ENCODE measurements around the gene PCDHA5.
"Not testable (repeated sequence)": the region's sequence is repeated elsewhere in the genome, so short reads cannot be mapped to it uniquely, and the experiment has no call there.

Gene PCDHA5

DNA sequence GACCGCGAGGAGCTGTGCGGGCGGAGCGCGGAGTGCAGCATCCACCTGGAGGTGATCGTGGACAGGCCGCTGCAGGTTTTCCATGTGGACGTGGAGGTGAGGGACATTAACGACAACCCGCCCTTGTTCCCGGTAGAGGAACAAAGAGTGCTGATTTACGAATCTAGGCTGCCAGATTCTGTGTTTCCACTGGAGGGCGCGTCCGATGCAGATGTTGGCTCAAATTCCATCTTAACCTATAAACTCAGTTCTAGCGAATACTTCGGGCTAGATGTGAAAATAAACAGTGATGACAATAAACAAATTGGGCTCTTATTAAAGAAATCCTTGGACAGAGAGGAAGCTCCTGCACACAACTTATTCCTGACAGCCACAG is 6.9 kb downstream of the PCDHA5 start:
- TF ChIP-seq, protein P1, sequence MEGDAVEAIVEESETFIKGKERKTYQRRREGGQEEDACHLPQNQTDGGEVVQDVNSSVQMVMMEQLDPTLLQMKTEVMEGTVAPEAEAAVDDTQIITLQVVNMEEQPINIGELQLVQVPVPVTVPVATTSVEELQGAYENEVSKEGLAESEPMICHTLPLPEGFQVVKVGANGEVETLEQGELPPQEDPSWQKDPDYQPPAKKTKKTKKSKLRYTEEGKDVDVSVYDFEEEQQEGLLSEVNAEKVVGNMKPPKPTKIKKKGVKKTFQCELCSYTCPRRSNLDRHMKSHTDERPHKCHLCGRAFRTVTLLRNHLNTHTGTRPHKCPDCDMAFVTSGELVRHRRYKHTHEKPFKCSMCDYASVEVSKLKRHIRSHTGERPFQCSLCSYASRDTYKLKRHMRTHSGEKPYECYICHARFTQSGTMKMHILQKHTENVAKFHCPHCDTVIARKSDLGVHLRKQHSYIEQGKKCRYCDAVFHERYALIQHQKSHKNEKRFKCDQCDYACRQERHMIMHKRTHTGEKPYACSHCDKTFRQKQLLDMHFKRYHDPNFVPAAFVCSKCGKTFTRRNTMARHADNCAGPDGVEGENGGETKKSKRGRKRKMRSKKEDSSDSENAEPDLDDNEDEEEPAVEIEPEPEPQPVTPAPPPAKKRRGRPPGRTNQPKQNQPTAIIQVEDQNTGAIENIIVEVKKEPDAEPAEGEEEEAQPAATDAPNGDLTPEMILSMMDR (IDR thresholded peaks at IDR 0.05): no peak
- no peak overlapping the region for H3K27ac ChIP-seq
- no peak for DNase-seq (ENCODE audit: low spot score)
- H3K4me3 ChIP-seq: peak overlapping the region; percentile 51

DNA sequence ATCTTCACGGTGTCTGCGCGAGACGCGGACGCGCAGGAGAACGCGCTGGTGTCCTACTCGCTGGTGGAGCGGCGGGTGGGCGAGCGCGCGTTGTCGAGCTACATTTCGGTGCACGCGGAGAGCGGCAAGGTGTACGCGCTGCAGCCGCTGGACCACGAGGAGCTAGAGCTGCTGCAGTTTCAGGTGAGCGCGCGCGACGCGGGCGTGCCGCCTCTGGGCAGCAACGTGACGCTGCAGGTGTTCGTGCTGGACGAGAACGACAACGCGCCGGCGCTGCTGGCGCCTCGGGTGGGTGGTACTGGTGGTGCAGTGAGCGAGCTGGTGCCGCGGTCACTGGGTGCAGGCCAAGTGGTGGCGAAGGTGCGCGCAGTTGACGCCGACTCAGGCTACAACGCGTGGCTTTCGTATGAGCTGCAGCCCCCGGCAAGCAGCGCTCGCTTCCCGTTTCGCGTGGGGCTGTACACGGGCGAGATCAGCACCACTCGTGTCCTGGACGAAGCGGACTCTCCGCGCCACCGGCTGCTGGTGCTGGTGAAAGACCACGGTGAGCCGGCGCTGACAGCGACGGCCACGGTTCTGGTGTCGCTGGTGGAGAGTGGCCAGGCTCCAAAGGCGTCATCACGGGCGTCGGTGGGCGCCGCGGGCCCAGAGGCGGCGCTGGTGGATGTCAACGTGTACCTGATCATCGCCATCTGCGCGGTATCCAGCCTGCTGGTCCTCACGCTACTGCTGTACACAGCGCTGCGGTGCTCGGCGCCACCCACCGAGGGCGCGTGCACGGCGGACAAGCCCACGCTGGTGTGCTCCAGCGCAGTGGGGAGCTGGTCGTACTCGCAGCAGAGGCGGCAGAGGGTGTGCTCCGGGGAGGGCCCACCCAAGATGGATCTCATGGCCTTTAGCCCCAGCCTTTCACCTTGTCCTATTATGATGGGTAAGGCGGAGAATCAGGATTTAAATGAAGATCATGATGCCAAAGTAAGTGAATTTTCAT is 8.4 kb downstream of the PCDHA5 start:
- H3K27ac ChIP-seq; H3K4me3 ChIP-seq; DNase-seq (ENCODE audit: low spot score): not testable (repeated sequence)

DNA sequence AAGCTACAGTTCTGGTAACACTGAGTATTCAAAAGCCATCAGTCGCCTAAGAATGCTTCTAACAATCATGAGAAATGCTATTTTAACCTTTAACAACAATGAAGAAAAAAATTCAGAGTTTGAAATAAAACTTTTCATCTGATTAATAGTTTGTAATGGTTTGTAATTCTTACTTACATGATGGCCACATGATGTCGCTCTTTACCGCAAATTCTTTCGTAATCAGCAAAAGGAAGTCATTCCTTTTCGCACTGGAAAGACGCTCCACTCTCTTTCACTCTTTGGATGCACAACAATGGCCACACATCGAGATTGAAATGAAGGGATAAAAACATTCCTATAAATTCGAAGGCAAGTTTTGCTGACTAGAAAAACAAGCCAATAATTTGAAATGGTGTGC is 12.6 kb downstream of the PCDHA5 start, which contains the start of gene PCDHA7:
Gene PCDHA7, plus strand, starts transcription at position 277 of the 400 bp plus-strand sequence. Its CDS starts 115 bp downstream, at position 392.
- no peak within 1 kb of the TSS for H3K27ac ChIP-seq
- peak within 1 kb of the TSS; percentile 38 for H3K4me3 ChIP-seq
- TF ChIP-seq, protein P1 (IDR thresholded peaks at IDR 0.05): no peak
- DNase-seq (ENCODE audit: low spot score): no peak

DNA sequence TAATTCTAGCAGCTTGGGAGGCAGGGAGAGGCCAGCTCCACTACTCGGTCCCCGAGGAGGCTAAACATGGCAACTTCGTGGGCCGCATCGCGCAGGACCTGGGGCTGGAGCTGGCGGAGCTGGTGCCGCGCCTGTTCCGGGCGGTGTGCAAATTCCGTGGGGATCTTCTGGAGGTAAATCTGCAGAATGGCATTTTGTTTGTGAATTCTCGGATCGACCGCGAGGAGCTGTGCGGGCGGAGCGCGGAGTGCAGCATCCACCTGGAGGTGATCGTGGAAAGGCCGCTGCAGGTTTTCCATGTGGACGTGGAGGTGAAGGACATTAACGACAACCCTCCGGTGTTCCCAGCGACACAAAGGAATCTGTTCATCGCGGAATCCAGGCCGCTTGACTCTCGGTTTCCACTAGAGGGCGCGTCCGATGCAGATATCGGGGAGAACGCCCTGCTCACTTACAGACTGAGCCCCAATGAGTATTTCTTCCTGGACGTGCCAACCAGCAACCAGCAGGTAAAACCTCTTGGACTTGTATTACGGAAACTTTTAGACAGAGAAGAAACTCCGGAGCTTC is 13.1 kb downstream of the PCDHA5 start:
- not testable (repeated sequence) for DNase-seq (ENCODE audit: low spot score); H3K27ac ChIP-seq
- peak overlapping the region; percentile 38 for H3K4me3 ChIP-seq

DNA sequence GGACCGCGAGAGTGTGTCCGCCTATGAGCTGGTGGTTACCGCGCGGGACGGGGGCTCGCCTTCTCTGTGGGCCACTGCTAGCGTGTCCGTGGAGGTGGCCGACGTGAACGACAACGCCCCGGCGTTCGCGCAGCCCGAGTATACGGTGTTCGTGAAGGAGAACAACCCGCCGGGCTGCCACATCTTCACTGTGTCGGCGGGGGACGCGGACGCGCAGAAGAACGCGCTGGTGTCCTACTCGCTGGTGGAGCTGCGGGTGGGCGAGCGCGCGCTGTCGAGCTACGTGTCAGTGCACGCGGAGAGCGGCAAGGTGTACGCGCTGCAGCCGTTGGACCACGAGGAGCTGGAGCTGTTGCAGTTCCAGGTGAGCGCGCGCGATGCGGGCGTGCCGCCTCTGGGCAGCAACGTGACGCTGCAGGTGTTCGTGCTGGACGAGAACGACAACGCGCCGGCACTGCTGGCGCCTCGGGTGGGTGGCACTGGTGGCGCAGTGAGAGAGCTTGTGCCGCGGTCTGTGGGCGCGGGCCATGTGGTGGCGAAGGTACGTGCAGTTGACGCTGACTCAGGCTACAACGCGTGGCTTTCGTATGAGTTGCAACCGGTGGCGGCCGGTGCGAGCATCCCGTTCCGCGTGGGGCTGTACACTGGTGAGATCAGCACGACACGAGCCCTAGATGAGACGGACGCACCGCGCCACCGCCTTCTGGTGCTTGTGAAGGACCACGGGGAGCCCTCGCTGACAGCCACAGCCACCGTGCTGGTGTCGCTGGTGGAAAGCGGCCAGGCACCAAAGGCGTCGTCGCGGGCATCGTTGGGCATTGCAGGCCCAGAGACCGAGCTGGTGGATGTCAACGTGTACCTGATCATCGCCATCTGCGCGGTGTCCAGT is 14.5 kb downstream of the PCDHA5 start:
- TF ChIP-seq, protein P1 (IDR thresholded peaks at IDR 0.05): no peak
- no peak overlapping the region for H3K4me3 ChIP-seq
- no peak overlapping the region for H3K27ac ChIP-seq
- no peak for DNase-seq (ENCODE audit: low spot score)

DNA sequence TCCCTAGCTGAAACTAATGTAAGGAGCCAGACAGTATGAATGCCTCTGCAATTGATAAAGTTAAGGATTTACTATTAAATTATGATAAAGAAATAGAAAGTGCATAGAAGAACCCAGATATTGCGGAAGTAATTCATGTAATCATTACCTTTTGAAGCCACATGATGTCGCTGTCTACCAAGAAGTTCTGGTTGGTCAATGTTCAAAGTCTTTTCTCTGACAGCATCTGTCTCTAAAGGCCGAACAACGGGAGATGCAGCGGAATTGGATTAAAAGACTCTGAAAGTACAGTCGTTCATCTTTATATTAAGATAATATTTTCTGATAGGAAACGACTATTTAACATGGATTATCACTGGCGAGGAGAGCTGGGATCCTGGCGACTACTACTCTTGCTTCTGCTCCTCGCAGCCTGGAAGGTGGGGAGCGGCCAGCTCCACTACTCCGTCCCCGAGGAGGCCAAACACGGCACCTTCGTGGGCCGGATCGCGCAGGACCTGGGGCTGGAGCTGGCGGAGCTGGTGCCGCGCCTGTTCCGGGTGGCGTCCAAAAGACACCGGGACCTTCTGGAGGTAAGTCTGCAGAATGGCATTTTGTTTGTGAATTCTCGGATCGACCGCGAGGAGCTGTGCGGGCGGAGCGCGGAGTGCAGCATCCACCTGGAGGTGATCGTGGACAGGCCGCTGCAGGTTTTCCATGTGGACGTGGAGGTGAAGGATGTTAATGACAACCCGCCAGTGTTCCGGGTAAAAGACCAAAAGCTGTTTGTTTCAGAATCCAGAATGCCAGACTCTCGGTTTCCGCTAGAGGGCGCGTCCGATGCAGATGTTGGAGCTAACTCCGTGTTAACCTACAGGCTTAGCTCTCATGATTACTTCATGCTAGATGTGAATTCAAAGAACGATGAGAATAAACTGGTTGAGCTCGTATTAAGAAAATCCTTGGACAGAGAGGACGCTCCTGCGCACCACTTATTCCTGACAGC is 19.9 kb downstream of the PCDHA5 start, which contains the start of gene PCDHA8:
Gene PCDHA8, plus strand, starts transcription at position 210 of the 985 bp plus-strand sequence. Its CDS starts 135 bp downstream, at position 345.
- no peak for DNase-seq (ENCODE audit: low spot score)
- Histone ChIP-seq H3K27ac (no peak within 1 kb of the TSS), H3K4me3 (no peak within 1 kb of the TSS)
- TF ChIP-seq, protein P1 (IDR thresholded peaks at IDR 0.05): no peak
